ENCODE data around the gene THBS3. TPM values are rescaled to one million over a fixed set of nuclear protein-coding genes. Genes with fewer than 3 reads are reported as not detected.
A peak's percentile ranks its signal among the peaks of the same experiment; 100 is the strongest.
"Not testable (repeated sequence)": the region's sequence is repeated elsewhere in the genome, so short reads cannot be mapped to it uniquely, and the experiment has no call there.

Gene THBS3
- total and polyA plus RNA-seq, 2 donors (not counting 1 experiment from before 2014, with no cell fraction given), result 36.8 to 39.6 TPM

DNA sequence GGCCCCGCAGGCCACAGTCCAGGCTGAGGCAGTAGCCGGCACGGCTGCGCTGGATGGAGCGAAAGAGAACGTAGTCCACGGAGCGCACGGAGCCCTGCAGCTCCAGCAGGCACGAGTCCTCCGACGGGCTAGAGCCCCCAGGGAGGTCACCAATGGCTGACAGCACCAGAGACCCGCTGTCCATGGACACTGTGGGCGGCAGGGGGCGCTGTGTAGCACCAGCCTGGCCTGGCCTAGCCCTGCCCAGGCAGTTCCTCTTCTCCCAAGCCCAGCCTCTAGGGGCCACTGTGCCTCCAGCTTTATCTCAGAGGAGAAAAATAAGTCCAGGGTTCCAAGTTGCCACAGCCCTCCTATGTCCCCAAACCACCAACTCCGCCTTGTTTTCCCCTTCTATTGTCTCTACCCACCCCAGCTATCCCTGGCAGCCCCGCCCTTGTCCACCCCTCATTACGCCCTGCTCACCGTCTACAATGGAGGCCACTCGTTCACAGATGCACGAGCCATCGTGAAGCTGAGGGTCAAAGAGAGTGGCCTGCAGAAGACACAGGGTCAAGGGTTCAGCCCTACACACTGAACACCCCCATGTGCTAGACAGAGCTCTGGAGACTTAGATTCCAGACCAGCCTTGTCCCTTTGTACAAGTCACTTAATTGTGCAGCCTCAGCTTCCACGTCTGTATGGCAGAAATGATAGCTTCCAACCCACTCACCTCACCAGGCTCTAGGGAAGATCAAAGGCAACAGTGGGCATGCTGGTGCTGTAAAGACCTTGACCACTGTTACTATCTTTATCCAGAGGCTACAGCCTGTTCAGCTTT, 43.1 kb upstream of the THBS3 start:
- Histone ChIP-seq H3K9ac (ENCODE audit: insufficient read depth, low read length) (no peak overlapping the region), H3K36me3 (ENCODE audit: control insufficient read depth, insufficient read depth, low read length) (peaks cover 13% of the 10 kb centered on the region), H2AFZ (ENCODE audit: low read length) (no peak overlapping the region), H3K4me3 (replicated peaks in 1 of 4; ENCODE audit: control extremely low read depth in 1 of 4, insufficient read depth in 1 of 4, low read depth in 3 of 4, low read length in 4 of 4) (no peak overlapping the region), H3K27ac (ENCODE audit: insufficient read depth, low read length) (no peak overlapping the region), H3K27me3 (ENCODE audit: control insufficient read depth, insufficient read depth, low read length) (no peaks in the 10 kb centered on the region), H3K4me2 (ENCODE audit: extremely low read depth, insufficient read depth, low read length) (no peak overlapping the region), H3K4me1 (ENCODE audit: control insufficient read depth, extremely low read depth, insufficient read depth, low read length) (peaks cover 10% of the 10 kb centered on the region), H3K79me2 (ENCODE audit: control insufficient read depth, insufficient read depth, low read length) (peaks cover 16% of the 10 kb centered on the region), H3K9me3 (ENCODE audit: control insufficient read depth, insufficient read depth, low read depth, low read length) (no peaks in the 10 kb centered on the region), H4K20me1 (ENCODE audit: control insufficient read depth, extremely low read depth, insufficient read depth, low read length) (no peaks in the 10 kb centered on the region)
- TF ChIP-seq CTCF (conservative IDR thresholded peaks at IDR 0.05 in 1 of 2, IDR thresholded peaks at IDR 0.05 in 1 of 2; ENCODE audit: low read depth in 1 of 2, low read length in 2 of 2) (peak; percentile 96 to 99), EZH2 (IDR thresholded peaks at IDR 0.05; ENCODE audit: low read length, missing control alignments) (no peak)
- peak; percentile 77 to 91 for DNase-seq (ENCODE audit: low read depth in 2 of 2)

GRCh38 chr1:155250246-155250632, 42.5 kb upstream of the THBS3 start:
- Histone ChIP-seq H2AFZ (ENCODE audit: low read length) (no peak overlapping the region), H3K27ac (ENCODE audit: insufficient read depth, low read length) (no peak overlapping the region), H3K9ac (ENCODE audit: insufficient read depth, low read length) (no peak overlapping the region), H3K27me3 (ENCODE audit: control insufficient read depth, insufficient read depth, low read length) (no peaks in the 10 kb centered on the region), H4K20me1 (ENCODE audit: control insufficient read depth, extremely low read depth, insufficient read depth, low read length) (no peaks in the 10 kb centered on the region), H3K9me3 (ENCODE audit: control insufficient read depth, insufficient read depth, low read depth, low read length) (no peaks in the 10 kb centered on the region), H3K36me3 (ENCODE audit: control insufficient read depth, insufficient read depth, low read length) (peaks cover 13% of the 10 kb centered on the region), H3K4me2 (ENCODE audit: extremely low read depth, insufficient read depth, low read length) (no peak overlapping the region), H3K4me3 (replicated peaks in 1 of 4; ENCODE audit: control extremely low read depth in 1 of 4, insufficient read depth in 1 of 4, low read depth in 3 of 4, low read length in 4 of 4) (no peak overlapping the region), H3K4me1 (ENCODE audit: control insufficient read depth, extremely low read depth, insufficient read depth, low read length) (peaks cover 10% of the 10 kb centered on the region), H3K79me2 (ENCODE audit: control insufficient read depth, insufficient read depth, low read length) (peaks cover 16% of the 10 kb centered on the region)
- DNase-seq (ENCODE audit: low read depth in 2 of 2), result no peak
- TF ChIP-seq EZH2 (IDR thresholded peaks at IDR 0.05; ENCODE audit: low read length, missing control alignments) (no peak), CTCF (conservative IDR thresholded peaks at IDR 0.05 in 1 of 2, IDR thresholded peaks at IDR 0.05 in 1 of 2; ENCODE audit: low read depth in 1 of 2, low read length in 2 of 2) (no peak)

GRCh38 chr1:155247667-155248553, 40.2 kb upstream of the THBS3 start:
- H3K4me2 ChIP-seq (ENCODE audit: extremely low read depth, insufficient read depth, low read length), result no peak overlapping the region
- no peak overlapping the region for H2AFZ ChIP-seq (ENCODE audit: low read length)
- DNase-seq (ENCODE audit: low read depth in 2 of 2), result no peak
- no peaks in the 10 kb centered on the region for H4K20me1 ChIP-seq (ENCODE audit: control insufficient read depth, extremely low read depth, insufficient read depth, low read length)
- H3K4me3 ChIP-seq (replicated peaks in 1 of 4; ENCODE audit: control extremely low read depth in 1 of 4, insufficient read depth in 1 of 4, low read depth in 3 of 4, low read length in 4 of 4), result no peak overlapping the region
- H3K27ac ChIP-seq (ENCODE audit: insufficient read depth, low read length), result no peak overlapping the region
- no peak overlapping the region for H3K9ac ChIP-seq (ENCODE audit: insufficient read depth, low read length)
- H3K79me2 ChIP-seq (ENCODE audit: control insufficient read depth, insufficient read depth, low read length), result peaks cover 1% of the 10 kb centered on the region
- H3K4me1 ChIP-seq (ENCODE audit: control insufficient read depth, extremely low read depth, insufficient read depth, low read length), result peaks cover 9% of the 10 kb centered on the region
- TF ChIP-seq EZH2 (IDR thresholded peaks at IDR 0.05; ENCODE audit: low read length, missing control alignments) (no peak), CTCF (conservative IDR thresholded peaks at IDR 0.05 in 1 of 2, IDR thresholded peaks at IDR 0.05 in 1 of 2; ENCODE audit: low read depth in 1 of 2, low read length in 2 of 2) (no peak)
- no peaks in the 10 kb centered on the region for H3K9me3 ChIP-seq (ENCODE audit: control insufficient read depth, insufficient read depth, low read depth, low read length)
- no peaks in the 10 kb centered on the region for H3K27me3 ChIP-seq (ENCODE audit: control insufficient read depth, insufficient read depth, low read length)
- peaks cover 13% of the 10 kb centered on the region for H3K36me3 ChIP-seq (ENCODE audit: control insufficient read depth, insufficient read depth, low read length)

DNA sequence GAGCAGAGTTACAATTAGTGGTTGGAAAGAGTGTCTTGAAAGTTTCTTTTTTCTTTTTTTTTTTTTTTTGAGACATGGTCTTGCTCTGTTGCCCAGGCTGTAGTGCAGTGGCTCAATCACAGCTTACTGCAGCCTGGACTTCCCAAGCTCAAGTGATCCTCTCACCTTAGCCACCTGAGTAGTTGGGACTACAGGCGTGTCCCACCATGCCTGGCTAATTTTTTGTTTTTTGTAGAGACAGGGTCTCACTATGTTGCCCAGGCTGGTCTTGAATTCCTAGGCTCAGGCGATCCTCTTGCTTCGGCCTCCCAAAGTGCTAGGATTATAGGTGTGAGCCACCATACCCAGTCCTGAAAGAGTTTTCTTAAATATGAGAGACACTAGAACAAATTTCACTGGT, 39.1 kb upstream of the THBS3 start:
- not testable (repeated sequence) for H3K79me2 ChIP-seq (ENCODE audit: control insufficient read depth, insufficient read depth, low read length); H4K20me1 ChIP-seq (ENCODE audit: control insufficient read depth, extremely low read depth, insufficient read depth, low read length); H3K4me2 ChIP-seq (ENCODE audit: extremely low read depth, insufficient read depth, low read length); H2AFZ ChIP-seq (ENCODE audit: low read length); H3K9ac ChIP-seq (ENCODE audit: insufficient read depth, low read length); DNase-seq (ENCODE audit: low read depth in 2 of 2); H3K27ac ChIP-seq (ENCODE audit: insufficient read depth, low read length); H3K9me3 ChIP-seq (ENCODE audit: control insufficient read depth, insufficient read depth, low read depth, low read length); H3K4me3 ChIP-seq (replicated peaks in 1 of 4; ENCODE audit: control extremely low read depth in 1 of 4, insufficient read depth in 1 of 4, low read depth in 3 of 4, low read length in 4 of 4); H3K27me3 ChIP-seq (ENCODE audit: control insufficient read depth, insufficient read depth, low read length)
- Histone ChIP-seq H3K4me1 (ENCODE audit: control insufficient read depth, extremely low read depth, insufficient read depth, low read length) (peaks cover 12% of the 10 kb centered on the region), H3K36me3 (ENCODE audit: control insufficient read depth, insufficient read depth, low read length) (peaks cover 13% of the 10 kb centered on the region)

Data from fibroblast of lung (primary cell).